GM08714 (cell line): ENCODE data around the gene NHLH1.

Source experiments
- H3K4me3 ChIP-seq: fragments of 200-500 bp; sonication (Bioruptor generic); 2 replicates; pipeline ENCODE4 v1.5.1; 2014; ENCODE audit warnings: mild to moderate bottlenecking, low read length, inconsistent platforms
- ZNF274 ChIP-seq: IDR thresholded peaks from 2 replicates; pipeline ENCODE4 v1.6.1; 2012; ENCODE audit warnings: mild to moderate bottlenecking, low read depth, low read length

The NHLH1 gene

DNA sequence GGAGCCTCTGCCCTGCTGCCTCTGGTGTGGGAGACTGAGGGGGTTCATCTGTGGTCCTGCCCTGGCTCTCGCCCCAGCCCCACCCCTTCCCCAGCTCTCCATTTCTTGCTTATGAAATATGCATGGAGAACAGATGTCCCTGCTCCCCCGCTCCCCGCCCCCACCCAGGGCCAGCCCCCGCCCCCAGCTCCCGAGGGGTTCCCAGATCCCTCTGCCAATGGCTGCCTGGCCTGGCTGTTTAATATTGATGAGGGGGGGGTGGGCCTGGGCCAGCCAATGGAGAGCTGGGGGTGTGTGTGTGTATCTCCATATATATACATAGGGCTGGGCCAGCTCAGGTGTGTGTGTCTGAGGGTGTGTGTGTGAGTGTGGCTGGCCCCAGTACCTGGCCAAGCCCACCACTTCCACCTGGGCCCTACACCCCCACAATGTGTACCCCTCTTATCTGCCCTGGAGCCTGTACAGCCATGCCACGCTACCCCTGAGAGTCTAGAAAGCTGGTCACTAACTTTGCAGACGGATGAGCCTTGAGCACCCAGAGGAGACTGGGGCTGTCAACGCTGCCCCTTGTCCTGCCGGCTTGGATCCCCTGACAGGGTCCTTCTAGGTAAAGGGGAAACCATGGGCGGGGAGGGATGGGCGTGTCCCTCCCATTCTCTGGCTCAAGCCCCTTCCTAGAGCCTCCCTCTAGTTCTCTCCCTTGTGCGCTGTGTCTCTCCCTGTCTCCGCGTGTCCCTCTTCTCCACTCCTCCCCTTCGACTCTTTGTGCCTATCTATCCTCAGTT, at the start of gene NHLH1:
Gene NHLH1 (plus strand): TSS at position 341 of the 785 bp plus-strand sequence. CDS start 3,661 bp downstream, outside the sequence.
- no peak for TF ChIP-seq ZNF274
- no peak within 1 kb of the TSS for H3K4me3 ChIP-seq

DNA sequence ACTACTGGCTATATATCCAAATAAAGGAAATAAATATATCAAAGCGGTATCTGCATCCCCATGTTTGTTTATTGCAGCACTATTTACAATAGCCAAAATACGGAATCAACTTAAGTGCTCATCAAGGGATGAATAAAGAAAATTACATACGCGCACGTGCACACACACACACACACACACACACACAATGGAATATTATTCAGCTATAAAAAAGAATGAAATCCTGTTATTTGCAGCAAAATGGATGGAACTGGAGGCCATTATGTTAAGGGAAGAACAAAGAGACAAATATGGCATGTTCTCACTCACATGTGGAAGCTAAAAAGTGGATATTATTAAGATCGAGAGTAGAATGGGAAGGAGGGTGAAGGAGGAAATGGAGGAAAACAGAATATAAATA, 44.0 kb upstream of the NHLH1 start:
- no peak overlapping the region for H3K4me3 ChIP-seq
- no peak for TF ChIP-seq ZNF274

DNA sequence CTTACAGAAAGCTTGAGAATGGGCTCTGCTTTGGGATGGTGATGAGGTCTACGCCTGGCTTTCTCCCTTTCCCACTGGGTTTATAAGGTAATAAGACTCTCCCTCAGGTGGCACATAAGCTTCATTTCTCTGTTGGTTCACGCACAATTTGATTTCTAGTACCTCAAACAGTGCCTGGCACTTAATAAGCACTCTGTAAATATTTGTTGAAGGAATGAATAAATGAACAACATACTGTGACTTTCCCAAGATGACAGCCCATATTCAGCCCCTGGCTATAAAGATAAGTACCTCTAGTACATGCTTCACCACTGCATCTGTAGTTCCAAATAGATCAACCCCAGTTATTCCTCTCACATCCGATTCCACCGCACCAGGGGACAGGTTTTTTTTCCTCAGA, 41.6 kb upstream of the NHLH1 start:
- TF ChIP-seq ZNF274 = no peak
- no peak overlapping the region for H3K4me3 ChIP-seq

DNA sequence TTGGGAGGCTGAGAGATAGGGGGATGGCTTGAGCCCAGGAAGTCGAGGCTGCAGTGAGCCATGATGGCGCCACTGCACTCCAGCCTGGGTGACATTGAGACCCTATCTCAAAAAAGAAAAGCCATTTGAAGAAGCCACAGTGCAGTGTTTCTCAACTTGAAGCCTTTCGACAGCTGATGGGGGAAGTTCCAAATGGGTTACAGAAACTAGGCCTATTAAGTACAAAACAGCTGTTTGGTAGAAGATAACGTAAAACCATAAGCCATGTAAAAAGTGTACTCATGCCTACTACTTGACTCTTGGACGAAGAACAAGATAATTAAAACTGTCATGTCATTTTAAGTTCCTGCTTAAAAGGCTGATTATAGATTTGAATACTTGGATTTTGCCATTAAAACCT, 40.5 kb upstream of the NHLH1 start:
- H3K4me3 ChIP-seq = no peak overlapping the region
- TF ChIP-seq ZNF274 = no peak

DNA sequence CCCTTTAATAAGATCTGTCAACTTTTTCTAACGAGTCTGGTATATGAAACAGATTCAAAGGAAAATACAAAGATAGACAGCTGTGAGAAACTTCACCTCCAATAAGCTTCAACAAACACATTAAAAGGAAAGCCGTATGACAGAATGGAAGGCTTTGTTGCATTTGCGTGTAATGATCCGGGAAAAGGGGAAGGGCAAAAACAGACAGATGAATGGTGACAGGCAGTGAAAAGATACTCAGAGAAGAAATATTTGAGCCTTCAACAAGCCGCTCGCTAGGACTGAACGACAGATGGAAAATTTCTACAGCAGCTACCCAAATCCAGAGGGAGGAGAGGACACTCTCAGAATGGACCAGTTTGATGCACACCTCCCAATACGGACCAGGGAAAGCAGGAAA, 38.7 kb upstream of the NHLH1 start:
- TF ChIP-seq ZNF274 = no peak

DNA sequence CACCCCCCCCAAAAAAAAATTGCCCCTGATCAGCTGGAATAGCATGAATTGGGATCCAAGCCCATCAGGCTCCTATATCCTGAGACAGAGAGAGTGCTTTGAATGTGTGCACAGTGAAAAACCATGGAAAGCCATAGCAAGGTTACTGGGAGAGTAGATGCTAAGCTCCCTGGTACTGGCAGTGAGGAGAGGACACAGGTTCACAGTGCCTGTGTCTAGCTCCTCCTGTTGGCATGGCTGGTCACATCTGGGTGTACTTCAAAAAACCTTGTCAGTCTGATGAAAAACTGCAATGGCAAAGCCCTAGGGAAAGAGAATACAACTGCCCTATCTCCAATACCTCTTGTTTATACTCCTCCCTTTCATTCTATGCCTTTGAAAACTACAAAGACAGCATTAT, 36.8 kb upstream of the NHLH1 start:
- no peak overlapping the region for H3K4me3 ChIP-seq
- no peak for TF ChIP-seq ZNF274

More for the DNA sequence above, 38.7 kb upstream of the NHLH1 start:
- no peak overlapping the region for H3K4me3 ChIP-seq

DNA sequence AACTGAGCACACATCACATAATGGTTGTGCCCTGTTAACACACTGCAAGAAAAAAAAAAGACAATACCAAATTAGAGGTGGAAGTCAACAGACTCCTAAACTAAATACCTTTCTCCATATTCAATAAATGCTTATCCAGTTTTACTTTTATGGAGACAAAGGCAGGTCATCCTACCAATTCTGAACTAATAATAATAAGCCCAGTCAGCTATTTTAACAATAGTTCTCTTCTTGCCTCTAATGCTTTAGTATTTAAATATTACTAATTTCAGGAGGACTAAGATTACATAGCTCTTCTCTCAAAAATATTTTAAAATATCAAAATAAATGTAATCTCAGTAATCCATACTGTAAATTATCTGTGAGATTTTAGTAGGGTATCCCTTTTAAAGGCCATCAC, 34.4 kb upstream of the NHLH1 start:
- H3K4me3 ChIP-seq = no peak overlapping the region
- TF ChIP-seq ZNF274 = no peak

DNA sequence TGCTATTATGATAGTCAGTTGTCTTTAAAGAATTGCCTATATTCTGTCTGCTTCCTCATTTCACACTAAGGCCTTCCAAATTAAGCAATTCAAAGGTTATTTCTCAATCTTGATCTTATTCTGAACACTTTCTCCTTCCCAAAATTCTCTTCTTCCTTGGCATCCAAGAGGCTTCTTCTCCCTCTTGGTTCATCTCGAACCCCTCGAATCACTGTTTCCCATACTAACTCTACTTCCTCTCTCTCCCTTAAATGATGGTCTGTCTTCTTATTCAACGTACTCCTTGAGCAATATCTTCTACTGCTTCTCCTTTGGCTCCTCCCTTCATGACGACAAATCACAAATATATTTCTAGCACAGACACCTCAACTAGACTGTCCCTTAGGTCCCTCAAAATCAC, 28.3 kb upstream of the NHLH1 start:
- H3K4me3 ChIP-seq = no peak overlapping the region
- no peak for TF ChIP-seq ZNF274

DNA sequence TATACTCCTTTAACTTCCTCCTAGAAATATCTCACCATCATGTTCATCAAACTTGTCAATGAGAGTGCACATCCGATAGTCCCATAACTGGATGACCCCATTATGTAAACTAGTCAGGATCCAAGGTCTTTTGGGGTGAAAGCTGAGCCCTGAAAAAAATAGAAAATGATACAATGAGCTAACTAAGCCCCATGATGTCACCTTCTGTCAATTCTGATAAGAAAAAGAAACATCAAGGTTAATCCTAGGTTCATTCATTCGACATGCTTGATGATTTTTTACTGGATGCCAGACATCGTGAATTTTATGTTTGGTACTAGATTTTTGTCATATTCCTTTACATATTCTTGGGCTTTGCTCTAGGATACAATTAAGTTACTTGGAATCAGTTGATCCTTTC, 26.7 kb upstream of the NHLH1 start:
- no peak for TF ChIP-seq ZNF274
- H3K4me3 ChIP-seq = no peak overlapping the region

DNA sequence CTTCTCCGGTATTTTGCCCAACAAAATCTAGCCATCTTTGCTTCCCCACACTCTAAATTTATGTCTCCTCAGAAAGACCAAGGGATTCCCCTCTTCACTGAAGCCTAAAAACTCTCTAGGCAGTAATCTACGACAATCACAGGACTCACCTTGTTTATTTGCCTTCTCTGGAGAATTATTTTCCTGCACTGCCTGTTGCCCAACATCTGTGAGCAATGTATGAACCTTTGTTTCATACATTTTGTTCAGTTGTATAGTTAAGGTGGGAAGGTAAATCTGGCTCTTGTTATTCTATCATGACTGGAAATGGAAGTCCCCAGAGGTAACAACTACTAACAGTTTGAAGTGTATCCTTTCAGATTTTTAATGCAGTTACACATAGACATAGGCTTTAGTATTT, 26.0 kb upstream of the NHLH1 start:
- no peak overlapping the region; the same call in 1 of the 2 replicates for H3K4me3 ChIP-seq
- no peak for TF ChIP-seq ZNF274

DNA sequence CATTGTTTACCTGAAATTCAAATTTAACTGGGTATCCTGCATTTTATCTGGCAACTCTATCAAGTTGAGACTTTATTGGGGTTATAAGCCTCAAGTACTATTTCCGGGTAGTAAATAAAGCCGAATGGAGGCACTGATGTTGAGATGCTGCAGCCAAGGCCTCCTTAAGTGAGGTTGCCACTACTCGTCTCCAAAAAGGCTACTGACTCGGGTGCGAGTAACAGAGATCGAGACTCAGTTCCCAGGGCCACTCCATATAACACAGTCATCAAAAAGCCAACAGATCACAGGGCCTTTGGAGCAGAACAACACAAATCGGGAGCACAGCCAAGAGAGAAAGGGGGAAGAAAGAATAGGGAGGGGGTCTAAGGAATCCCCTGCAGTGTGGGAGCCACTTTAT, 24.3 kb upstream of the NHLH1 start:
- peak overlapping the region; percentile 76 for H3K4me3 ChIP-seq
- TF ChIP-seq ZNF274 = no peak

DNA sequence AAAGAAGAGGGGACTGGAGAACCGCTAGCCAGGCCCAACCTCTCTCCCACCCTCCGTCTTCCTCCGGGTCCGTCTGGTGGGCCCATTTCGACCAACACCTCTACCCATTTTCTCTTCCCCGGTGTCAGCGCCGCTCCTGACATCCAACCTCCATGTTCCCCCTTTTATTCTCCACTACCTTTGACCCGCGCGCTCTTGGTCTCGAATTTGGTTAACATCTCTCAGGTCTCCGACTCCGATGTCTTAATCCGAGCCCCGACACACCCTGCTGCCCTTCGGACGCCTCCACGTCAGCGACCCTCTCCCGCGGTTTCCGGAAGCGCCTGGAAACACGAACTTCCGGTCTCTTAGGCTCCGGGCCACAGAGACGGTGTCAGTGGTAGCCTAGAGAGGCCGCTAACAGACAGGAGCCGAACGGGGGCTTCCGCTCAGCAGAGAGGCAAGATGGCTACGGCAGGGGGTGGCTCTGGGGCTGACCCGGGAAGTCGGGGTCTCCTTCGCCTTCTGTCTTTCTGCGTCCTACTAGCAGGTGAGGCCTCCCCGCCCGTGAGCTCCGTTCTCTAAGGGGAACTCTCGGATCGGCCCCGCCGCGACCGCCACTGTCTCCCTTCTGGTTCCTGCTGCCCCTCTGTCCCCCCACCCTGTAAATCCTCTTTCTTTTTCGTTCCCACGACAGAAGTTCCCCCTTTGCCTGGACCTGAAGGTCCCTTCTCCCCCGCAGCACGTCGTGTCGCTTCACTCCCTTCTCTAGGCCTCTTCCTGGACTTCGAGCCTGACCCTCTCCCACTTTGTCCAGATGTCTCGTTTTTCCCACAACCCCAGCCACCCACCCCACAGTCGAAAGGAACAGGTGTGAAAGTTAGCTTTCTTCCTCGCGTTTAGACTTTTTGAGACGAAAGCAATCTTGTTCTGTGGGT, 23.7 kb upstream of the NHLH1 start, which contains the start of the genes COPA and NCSTN:
Gene COPA (minus strand): TSS at position 298 of the 917 bp plus-strand sequence. CDS start 80 bp downstream, at position 218.
Gene NCSTN (plus strand): TSS at position 431 of the 917 bp plus-strand sequence. CDS start 14 bp downstream, at position 445.
- TF ChIP-seq ZNF274 = no peak
- H3K4me3 ChIP-seq = peak within 1 kb of the TSS; percentile 76

DNA sequence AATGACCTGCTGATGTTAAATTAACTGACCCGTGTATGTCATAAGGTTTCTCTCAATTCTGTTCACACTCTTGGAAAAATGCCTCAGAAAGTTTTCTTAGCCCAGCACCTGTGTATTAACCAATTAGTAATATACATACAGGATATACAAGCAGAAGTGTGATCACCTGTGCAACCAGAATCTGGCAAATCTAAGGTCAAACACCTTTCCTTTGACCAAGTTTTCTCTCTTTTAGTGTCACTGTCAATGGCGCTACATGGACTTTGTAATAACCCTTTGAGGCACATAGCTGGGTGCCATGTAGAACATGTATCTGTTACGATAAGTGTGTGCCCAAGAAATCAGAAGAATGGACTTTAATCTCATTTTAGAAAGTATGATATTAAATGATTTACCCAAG, 22.6 kb upstream of the NHLH1 start:
- no peak for TF ChIP-seq ZNF274
- peak overlapping the region; percentile 76; the same call in 1 of the 2 replicates for H3K4me3 ChIP-seq

DNA sequence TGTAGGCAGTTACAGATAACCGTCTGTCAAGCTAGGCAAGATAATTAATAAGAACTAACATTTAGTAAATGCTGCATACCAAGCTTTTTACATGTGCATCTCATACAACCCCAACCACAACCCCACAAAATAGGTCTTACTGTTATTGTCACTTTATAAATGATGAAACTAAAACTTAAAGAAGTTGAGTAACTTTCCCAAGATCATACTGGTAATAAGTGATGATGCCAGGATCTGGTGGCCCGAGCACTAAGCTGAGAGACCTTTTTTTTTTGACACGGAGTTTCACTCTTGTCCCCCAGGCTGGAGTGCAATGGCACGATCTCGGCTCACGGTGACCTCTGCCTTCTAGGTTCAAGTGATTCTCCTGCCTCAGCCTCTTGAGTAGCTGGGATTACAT, 21.9 kb upstream of the NHLH1 start:
- no peak for TF ChIP-seq ZNF274
- no peak overlapping the region for H3K4me3 ChIP-seq
